ENCODE data around the gene KCNQ1.
A peak's percentile ranks its signal among the peaks of the same experiment; 100 is the strongest.

Gene KCNQ1

DNA sequence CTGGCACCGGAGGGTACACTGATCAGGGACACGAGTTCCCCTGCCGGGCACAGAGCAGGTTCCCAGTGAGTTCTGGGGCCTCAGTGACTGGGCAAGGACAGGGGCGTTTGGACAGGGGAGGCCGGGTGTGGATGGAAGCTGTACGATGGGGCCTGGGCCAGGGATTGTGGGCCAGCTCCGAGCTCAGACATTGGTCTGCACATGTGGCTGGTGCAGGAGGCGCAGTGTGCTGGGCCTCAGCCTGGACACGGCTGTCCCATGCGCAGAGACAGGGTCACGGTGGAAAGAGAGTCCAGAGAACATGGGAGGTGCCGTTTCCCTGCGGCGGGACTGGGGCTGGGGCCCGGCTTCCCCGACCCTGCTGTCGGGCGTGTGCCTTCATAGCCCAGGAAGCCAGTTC lies 380.0 kb downstream of the KCNQ1 start:
- H3K4me3 ChIP-seq (ENCODE audit: low read length): no peak overlapping the region
- DNase-seq (ENCODE audit: low read depth): no peak
- TF ChIP-seq, protein P1, sequence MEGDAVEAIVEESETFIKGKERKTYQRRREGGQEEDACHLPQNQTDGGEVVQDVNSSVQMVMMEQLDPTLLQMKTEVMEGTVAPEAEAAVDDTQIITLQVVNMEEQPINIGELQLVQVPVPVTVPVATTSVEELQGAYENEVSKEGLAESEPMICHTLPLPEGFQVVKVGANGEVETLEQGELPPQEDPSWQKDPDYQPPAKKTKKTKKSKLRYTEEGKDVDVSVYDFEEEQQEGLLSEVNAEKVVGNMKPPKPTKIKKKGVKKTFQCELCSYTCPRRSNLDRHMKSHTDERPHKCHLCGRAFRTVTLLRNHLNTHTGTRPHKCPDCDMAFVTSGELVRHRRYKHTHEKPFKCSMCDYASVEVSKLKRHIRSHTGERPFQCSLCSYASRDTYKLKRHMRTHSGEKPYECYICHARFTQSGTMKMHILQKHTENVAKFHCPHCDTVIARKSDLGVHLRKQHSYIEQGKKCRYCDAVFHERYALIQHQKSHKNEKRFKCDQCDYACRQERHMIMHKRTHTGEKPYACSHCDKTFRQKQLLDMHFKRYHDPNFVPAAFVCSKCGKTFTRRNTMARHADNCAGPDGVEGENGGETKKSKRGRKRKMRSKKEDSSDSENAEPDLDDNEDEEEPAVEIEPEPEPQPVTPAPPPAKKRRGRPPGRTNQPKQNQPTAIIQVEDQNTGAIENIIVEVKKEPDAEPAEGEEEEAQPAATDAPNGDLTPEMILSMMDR (IDR thresholded peaks at IDR 0.05; ENCODE audit: insufficient read depth, low read depth, low read length, missing control alignments): no peak

DNA sequence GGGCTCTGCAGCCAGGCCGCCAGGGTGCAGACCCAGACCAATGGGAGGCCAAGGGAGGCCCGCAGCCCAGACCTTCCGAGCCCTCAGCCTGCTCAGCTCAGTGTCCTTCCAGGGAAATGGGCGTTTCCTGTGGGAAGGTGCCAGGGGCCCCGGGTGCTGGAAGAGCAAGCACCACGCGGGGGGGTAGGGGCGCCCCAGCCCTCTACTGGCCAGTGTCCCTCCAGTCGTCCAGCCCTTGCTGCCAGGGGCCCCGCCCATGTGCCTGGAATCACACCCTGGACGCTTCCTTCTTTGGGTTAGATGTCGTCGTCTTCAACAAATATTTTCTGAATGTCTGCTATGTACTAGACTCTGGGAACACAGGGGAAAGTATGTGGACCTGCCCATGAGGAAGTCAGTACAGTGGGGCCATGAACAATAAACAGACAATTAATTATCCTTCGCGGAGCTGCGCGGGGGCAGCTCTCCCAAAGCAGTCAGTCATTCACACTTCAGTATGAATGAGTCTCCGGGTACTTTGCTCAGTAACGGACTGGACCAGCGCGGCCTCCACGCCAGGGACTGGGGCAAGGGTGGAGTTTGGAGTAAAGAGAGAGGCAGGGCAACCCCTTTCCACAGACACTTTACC lies 380.6 kb downstream of the KCNQ1 start:
- TF ChIP-seq, protein P1 (IDR thresholded peaks at IDR 0.05; ENCODE audit: insufficient read depth, low read depth, low read length, missing control alignments): no peak
- H3K4me3 ChIP-seq (ENCODE audit: low read length): no peak overlapping the region
- DNase-seq (ENCODE audit: low read depth): no peak

DNA sequence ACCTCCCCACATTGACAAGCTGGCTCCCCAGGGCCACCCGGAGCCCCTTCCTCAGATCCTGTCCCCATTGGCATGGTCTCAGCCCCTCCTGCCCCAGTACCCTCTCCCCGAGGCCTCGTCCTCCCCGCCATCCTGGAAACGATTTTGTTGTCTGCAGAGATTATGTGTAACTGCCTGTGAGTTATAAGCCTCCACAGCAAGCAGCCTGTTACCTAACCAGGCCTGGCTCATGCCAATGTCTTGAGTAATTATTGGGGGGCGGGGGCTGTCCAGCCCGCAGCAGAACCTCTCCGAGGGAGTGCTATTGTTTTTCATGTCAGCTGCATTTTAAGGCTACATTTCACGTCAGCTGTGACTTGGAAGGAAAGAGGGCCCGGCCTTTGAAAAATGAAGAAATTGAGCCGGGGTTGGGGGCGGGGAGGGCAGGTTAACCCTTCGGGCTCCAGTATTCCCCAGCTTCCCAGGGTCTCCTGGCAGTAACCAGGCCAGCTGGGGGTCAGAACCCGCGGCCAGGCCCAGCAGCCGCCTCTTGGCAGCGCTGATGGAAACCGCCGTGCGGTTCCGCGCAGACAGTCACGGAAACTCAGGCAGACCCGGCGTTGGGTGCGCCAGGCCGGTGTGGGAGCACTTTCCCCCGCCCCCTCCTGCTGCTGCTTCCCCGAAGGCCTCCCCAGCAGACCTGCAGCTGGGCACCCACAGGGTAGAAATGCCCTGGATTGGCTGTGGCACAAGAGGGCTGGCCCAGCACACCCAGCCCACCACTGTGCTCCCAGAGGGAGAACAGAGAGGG lies 381.3 kb downstream of the KCNQ1 start:
- TF ChIP-seq, protein P1 (IDR thresholded peaks at IDR 0.05; ENCODE audit: insufficient read depth, low read depth, low read length, missing control alignments): no peak
- H3K4me3 ChIP-seq (ENCODE audit: low read length): no peak overlapping the region
- DNase-seq (ENCODE audit: low read depth): peak; percentile 89

DNA sequence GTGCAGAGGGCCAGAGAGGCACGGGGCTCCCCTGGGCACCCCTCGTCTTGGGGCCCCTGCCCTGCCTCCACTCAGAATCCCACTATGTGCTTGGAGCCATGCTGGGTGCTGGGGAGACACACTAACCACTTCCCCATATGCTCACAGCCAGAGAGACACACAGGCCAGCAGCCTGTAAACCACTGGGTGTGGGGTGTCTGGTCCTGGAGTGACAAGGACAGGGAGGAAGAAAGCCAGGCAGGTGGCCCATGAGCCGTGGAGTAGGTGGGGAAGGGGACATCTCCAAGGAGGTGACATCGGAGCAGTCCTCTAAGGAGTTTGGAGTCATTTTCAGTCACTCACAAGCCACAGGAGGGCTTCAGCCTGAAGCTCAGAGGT lies 381.9 kb downstream of the KCNQ1 start:
- H3K4me3 ChIP-seq (ENCODE audit: low read length): no peak overlapping the region
- TF ChIP-seq, protein P1 (IDR thresholded peaks at IDR 0.05; ENCODE audit: insufficient read depth, low read depth, low read length, missing control alignments): no peak
- DNase-seq (ENCODE audit: low read depth): no peak

DNA sequence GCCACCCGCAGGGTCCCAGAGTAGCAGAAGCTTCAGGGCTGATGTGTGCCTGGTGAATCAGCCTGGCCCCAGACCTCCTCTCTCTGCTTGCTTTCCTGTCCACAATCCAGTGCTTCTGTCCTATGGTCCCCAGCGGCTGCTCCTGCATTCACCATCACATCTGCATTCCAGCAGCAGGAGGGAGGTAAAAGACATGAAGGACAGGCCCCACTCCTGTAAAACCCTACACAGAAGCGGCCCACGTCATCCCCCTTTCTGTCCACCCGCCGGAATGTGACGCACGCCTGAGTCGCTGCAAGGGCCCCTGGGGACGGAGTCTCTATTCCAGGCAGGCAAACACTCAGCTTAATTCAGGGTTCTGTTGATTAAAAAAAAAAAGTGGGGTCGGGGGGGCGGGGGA lies 382.4 kb downstream of the KCNQ1 start:
- DNase-seq (ENCODE audit: low read depth): no peak
- H3K4me3 ChIP-seq (ENCODE audit: low read length): no peak overlapping the region
- TF ChIP-seq, protein P1 (IDR thresholded peaks at IDR 0.05; ENCODE audit: insufficient read depth, low read depth, low read length, missing control alignments): no peak

DNA sequence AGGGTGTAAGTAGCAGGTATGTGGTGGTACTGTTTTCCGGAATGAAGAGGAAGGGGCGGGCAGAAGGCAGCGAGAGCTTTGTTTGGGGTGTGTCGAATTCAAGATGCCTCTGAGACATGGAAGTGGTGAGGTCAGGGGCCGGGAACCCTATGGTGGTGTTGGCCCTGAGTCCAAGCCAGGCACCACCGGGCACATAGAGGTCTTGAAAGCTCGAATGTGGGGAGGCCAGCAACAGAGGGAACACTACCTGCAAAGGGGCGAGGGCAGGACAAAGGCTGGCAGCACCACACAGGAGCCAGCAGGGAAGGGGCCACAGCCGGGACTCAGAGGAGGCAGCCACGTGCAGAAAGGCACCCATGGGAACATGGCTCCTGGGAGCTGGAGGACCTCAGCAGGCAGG lies 383.0 kb downstream of the KCNQ1 start:
- TF ChIP-seq, protein P1 (IDR thresholded peaks at IDR 0.05; ENCODE audit: insufficient read depth, low read depth, low read length, missing control alignments): no peak
- H3K4me3 ChIP-seq (ENCODE audit: low read length): no peak overlapping the region
- no peak for DNase-seq (ENCODE audit: low read depth)

Measured in epithelial cell of esophagus (primary cell).